ENCODE data around the gene BRS3.

BRS3 gene

GRCh38 chrX:136519069-136519468 is 31.3 kb downstream of the BRS3 start:
- no peaks in the 10 kb centered on the region for H3K9me3 ChIP-seq (ENCODE audit: control insufficient read depth, insufficient read depth, low read length)
- H3K36me3 ChIP-seq (ENCODE audit: control insufficient read depth, low read length) = no peaks in the 10 kb centered on the region
- no peak overlapping the region for H3K4me2 ChIP-seq (ENCODE audit: low read length)
- H3K79me2 ChIP-seq (ENCODE audit: control insufficient read depth, low read length) = no peaks in the 10 kb centered on the region
- H3F3A ChIP-seq (ENCODE audit: control insufficient read depth, insufficient read depth) = no peaks in the 10 kb centered on the region
- no peaks in the 10 kb centered on the region for H3K27me3 ChIP-seq (ENCODE audit: control insufficient read depth, low read length)
- TF ChIP-seq EZH2phosphoT487 (IDR thresholded peaks at IDR 0.05; ENCODE audit: borderline replicate concordance, low read length) (no peak), CTCF (IDR thresholded peaks at IDR 0.05; ENCODE audit: low read depth, low read length, poor library complexity, severe bottlenecking) (no peak)
- H3K9me2 ChIP-seq (replicated peaks; ENCODE audit: control insufficient read depth, low read length) = no peaks in the 10 kb centered on the region
- no peaks in the 10 kb centered on the region for H4K20me1 ChIP-seq (ENCODE audit: control insufficient read depth, insufficient read depth, low read depth, low read length)
- no peaks in the 10 kb centered on the region for H3K4me1 ChIP-seq (ENCODE audit: control insufficient read depth, low read length)
- H3K4me3 ChIP-seq (ENCODE audit: low read length) = no peak overlapping the region
- no peak overlapping the region for H3K27ac ChIP-seq (ENCODE audit: low read depth, low read length)

DNA sequence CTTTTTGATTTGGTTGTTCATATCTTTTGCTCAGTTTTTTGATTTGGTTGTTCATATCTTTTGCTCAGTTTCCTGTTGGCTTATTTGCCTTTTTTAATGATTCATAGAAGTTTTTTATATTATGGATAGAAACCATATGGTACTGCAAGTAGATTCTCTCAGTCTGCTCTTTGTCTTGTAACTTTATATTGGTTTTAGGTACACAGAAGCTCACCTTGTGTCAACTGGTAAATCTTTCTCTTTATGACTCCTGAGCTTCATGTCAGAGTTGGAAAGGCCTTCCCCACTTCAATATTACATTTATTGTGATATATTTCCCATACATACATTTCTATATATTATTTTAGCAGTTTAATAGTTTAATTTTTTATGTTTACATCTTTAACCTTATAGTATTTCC is 36.0 kb downstream of the BRS3 start:
- no peaks in the 10 kb centered on the region for H3K36me3 ChIP-seq (ENCODE audit: control insufficient read depth, low read length)
- no peak overlapping the region for H3K27ac ChIP-seq (ENCODE audit: low read depth, low read length)
- H3K27me3 ChIP-seq (ENCODE audit: control insufficient read depth, low read length) = no peaks in the 10 kb centered on the region
- H3K79me2 ChIP-seq (ENCODE audit: control insufficient read depth, low read length) = no peaks in the 10 kb centered on the region
- no peak overlapping the region for H3K4me2 ChIP-seq (ENCODE audit: low read length)
- no peaks in the 10 kb centered on the region for H3K9me3 ChIP-seq (ENCODE audit: control insufficient read depth, insufficient read depth, low read length)
- no peak overlapping the region for H3K4me3 ChIP-seq (ENCODE audit: low read length)
- no peaks in the 10 kb centered on the region for H4K20me1 ChIP-seq (ENCODE audit: control insufficient read depth, insufficient read depth, low read depth, low read length)
- no peaks in the 10 kb centered on the region for H3K9me2 ChIP-seq (replicated peaks; ENCODE audit: control insufficient read depth, low read length)
- H3F3A ChIP-seq (ENCODE audit: control insufficient read depth, insufficient read depth) = no peaks in the 10 kb centered on the region
- TF ChIP-seq EZH2phosphoT487 (IDR thresholded peaks at IDR 0.05; ENCODE audit: borderline replicate concordance, low read length) (no peak), CTCF (IDR thresholded peaks at IDR 0.05; ENCODE audit: low read depth, low read length, poor library complexity, severe bottlenecking) (no peak)
- no peaks in the 10 kb centered on the region for H3K4me1 ChIP-seq (ENCODE audit: control insufficient read depth, low read length)

- Histone ChIP-seq H3K9me3 (ENCODE audit: control insufficient read depth, insufficient read depth, low read length) (no peaks in the 10 kb centered on the region), H3K9me2 (replicated peaks; ENCODE audit: control insufficient read depth, low read length) (no peaks in the 10 kb centered on the region), H3K79me2 (ENCODE audit: control insufficient read depth, low read length) (no peaks in the 10 kb centered on the region), H3K4me3 (ENCODE audit: low read length) (no peak overlapping the region), H4K20me1 (ENCODE audit: control insufficient read depth, insufficient read depth, low read depth, low read length) (no peaks in the 10 kb centered on the region), H3K4me2 (ENCODE audit: low read length) (no peak overlapping the region), H3K36me3 (ENCODE audit: control insufficient read depth, low read length) (no peaks in the 10 kb centered on the region), H3K27ac (ENCODE audit: low read depth, low read length) (no peak overlapping the region), H3K27me3 (ENCODE audit: control insufficient read depth, low read length) (no peaks in the 10 kb centered on the region), H3F3A (ENCODE audit: control insufficient read depth, insufficient read depth) (no peaks in the 10 kb centered on the region), H3K4me1 (ENCODE audit: control insufficient read depth, low read length) (no peaks in the 10 kb centered on the region)
- TF ChIP-seq CTCF (IDR thresholded peaks at IDR 0.05; ENCODE audit: low read depth, low read length, poor library complexity, severe bottlenecking) (no peak), EZH2phosphoT487 (IDR thresholded peaks at IDR 0.05; ENCODE audit: borderline replicate concordance, low read length) (no peak)
Observed at GRCh38 chrX:136525738-136526606, 38.2 kb downstream of the BRS3 start.
